Activated CD4-positive, alpha-beta T cell treated with anti-CD3 and anti-CD28 coated beads for 36 hours (primary cell): ENCODE data around the gene FAM83B. TPM values are rescaled to one million over a fixed set of nuclear protein-coding genes. Genes with fewer than 3 reads are reported as not detected.

Source experiments
- ATAC-seq: fragments of 200-7000 bp; cut with Tn5 transposase; one replicate; pipeline ENCODE4 v1.10.0; 2021; ENCODE audit warnings: mild to moderate bottlenecking, moderate library complexity
- CTCF ChIA-PET: fragments of 350-600 bp; sonication (Branson Sonifier 250); formaldehyde crosslinking; loops from one replicate; lab custom pipeline; 2021; ENCODE audit warnings: antibody characterized with exemption; lab: Charles Lee
- POLR2A ChIA-PET: fragments of 350-600 bp; sonication (Branson Sonifier 250); formaldehyde crosslinking; loops from one replicate; lab custom pipeline; 2021; ENCODE audit warnings: antibody characterized with exemption, inconsistent platforms; lab: Charles Lee
- DNase-seq: peaks from one replicate; pipeline ENCODE4 v3.0.0-alpha.2; 2020
- H3K27ac Mint-ChIP-seq: one replicate; pipeline ENCODE4 v1.8.0; 2021; ENCODE audit warnings: mixed read lengths
- H3K27me3 Mint-ChIP-seq: one replicate; pipeline ENCODE4 v1.8.0; 2021; ENCODE audit warnings: mixed read lengths
- H3K36me3 Mint-ChIP-seq: one replicate; pipeline ENCODE4 v1.8.0; 2021; ENCODE audit warnings: low read depth, mixed read lengths
- H3K4me1 Mint-ChIP-seq: one replicate; pipeline ENCODE4 v1.8.0; 2021; ENCODE audit warnings: mixed read lengths
- H3K4me3 Mint-ChIP-seq: one replicate; pipeline ENCODE4 v1.8.0; 2021; ENCODE audit warnings: mild to moderate bottlenecking, moderate library complexity, mixed read lengths
- H3K9me3 Mint-ChIP-seq: one replicate; pipeline ENCODE4 v1.8.0; 2021; ENCODE audit warnings: low read depth, mixed read lengths
- intact Hi-C, 2 experiments: fragments of 100-400 bp; cut with DNase I in 1 of 2; cut with micrococcal nuclease in 1 of 2; formaldehyde crosslinking; loops; one replicate each; pipeline versions ENCODE4 v1.14.2 to v1.15.1; 2022 to 2024; cut with DNase I, micrococcal nuclease
- total RNA-seq, 2 experiments: library from RNA; stranded (reverse); gene quantifications; one replicate each; pipeline ENCODE4 v1.2.3, GENCODE V29; 2021

FAM83B gene
- total RNA-seq, 2 experiments from 2014 or later, result not detected

DNA sequence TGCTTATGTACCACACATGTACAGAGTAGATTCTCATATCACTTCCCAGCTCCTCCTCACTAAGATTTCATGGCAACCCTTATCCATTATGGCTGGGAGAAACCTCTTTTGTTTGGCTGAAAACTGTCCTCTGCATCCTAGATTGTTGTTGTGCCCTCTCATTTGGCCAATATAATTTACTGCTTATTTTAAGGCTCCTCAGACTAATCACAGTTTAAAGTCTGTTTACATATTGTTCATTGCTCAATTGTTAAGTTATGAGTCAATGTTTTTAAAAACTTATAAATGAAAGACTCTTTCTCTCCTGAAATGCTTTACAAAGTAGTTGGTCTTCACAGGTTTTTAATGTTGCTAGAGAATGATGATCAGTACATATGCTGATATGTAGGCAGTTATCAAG lies 57.3 kb downstream of the FAM83B start:
- no peaks in the 10 kb centered on the region for H3K36me3 Mint-ChIP-seq
- ChIA-PET POLR2A (no interaction called here), CTCF (no interaction called here)
- intact Hi-C loops, result no loop called here
- H3K9me3 Mint-ChIP-seq, result peaks cover 2% of the 10 kb centered on the region
- H3K4me3 Mint-ChIP-seq, result no peak overlapping the region
- ATAC-seq, result no peak
- no peaks in the 10 kb centered on the region for H3K27me3 Mint-ChIP-seq
- no peak overlapping the region for H3K27ac Mint-ChIP-seq
- DNase-seq, result no peak
- no peaks in the 10 kb centered on the region for H3K4me1 Mint-ChIP-seq

DNA sequence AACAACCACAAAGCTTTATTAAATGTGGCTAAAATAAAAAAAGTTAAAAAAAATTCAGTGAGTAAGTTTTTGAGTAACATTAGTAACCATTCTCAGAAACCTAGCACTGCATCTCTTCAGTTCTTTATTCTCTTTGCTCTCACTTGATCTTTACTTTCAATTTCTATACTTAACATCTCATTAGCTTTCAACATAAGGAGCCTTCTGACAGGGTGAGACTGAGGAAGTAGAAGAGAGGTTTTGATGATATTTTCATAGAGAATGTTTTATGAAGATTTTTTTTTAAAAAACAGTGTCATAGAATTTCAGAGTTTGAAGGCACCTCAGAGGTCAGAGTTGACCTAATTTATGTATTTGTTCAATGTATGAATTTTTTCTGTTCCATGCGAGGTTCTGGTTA lies 60.8 kb downstream of the FAM83B start:
- H3K9me3 Mint-ChIP-seq, result peaks cover 5% of the 10 kb centered on the region
- DNase-seq (no peak), ATAC-seq (no peak)
- no peaks in the 10 kb centered on the region for H3K4me1 Mint-ChIP-seq
- no peaks in the 10 kb centered on the region for H3K36me3 Mint-ChIP-seq
- intact Hi-C loops, result no loop called here
- CTCF ChIA-PET, result interaction anchor here (0.6 kb wide), 1 partner anchor 169 kb away, joined by 3 read pairs; no protein-coding TSS in a partner anchor
- H3K4me3 Mint-ChIP-seq, result no peak overlapping the region
- H3K27ac Mint-ChIP-seq, result no peak overlapping the region
- no peaks in the 10 kb centered on the region for H3K27me3 Mint-ChIP-seq
- POLR2A ChIA-PET, result no interaction called here

DNA sequence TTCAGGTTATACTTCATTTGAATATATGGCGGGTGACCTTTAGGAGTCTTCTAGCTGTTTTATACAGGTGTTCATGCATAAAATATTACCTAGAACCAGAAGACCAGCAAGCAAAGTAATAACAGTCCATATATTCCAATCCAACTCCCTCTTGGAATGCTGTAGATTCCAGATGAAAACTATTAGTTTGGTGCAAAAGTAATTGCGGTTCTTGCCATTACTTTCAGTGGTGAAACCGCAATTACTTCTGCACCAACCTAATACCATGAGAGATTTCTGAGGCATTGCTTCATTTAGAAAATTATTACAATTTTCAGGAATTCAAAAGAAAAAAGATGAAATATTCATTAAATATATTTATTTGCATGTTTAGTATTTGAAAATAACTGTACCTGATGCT lies 62.6 kb downstream of the FAM83B start:
- H3K4me1 Mint-ChIP-seq, result no peaks in the 10 kb centered on the region
- H3K4me3 Mint-ChIP-seq, result no peak overlapping the region
- ChIA-PET CTCF (no interaction called here), POLR2A (no interaction called here)
- H3K27ac Mint-ChIP-seq, result no peak overlapping the region
- no peak for DNase-seq
- H3K27me3 Mint-ChIP-seq, result no peaks in the 10 kb centered on the region
- intact Hi-C loops, result no loop called here
- H3K36me3 Mint-ChIP-seq, result no peaks in the 10 kb centered on the region
- no peak for ATAC-seq
- H3K9me3 Mint-ChIP-seq, result peaks cover 5% of the 10 kb centered on the region

DNA sequence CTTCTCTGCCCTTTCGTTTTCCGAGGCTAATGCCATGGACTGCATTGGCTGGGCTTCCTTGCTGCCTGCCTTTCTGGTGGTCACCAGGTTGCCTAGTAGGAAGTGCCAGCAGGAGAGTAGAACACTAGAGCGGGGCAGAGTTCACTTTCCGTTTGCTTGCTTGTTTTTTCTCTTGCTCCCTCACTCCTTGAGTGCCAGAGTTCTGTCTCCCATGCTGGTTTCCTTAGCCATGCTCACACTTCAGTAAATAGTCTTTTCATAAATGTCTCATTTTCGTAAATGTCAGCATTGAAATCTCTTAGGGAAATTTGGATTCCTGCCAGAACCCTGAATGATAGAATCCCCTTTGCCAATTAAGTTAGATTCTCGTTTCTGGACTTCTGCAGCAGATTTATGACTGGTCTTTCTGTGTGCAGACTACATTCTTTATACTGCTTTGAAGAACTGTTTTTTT lies 63.9 kb downstream of the FAM83B start:
- no peak overlapping the region for H3K4me3 Mint-ChIP-seq
- intact Hi-C loops, result no loop called here
- no peak overlapping the region for H3K27ac Mint-ChIP-seq
- no peaks in the 10 kb centered on the region for H3K27me3 Mint-ChIP-seq
- ChIA-PET POLR2A (no interaction called here), CTCF (no interaction called here)
- H3K4me1 Mint-ChIP-seq, result no peaks in the 10 kb centered on the region
- DNase-seq (no peak), ATAC-seq (no peak)
- H3K9me3 Mint-ChIP-seq, result peaks cover 5% of the 10 kb centered on the region
- H3K36me3 Mint-ChIP-seq, result no peaks in the 10 kb centered on the region

DNA sequence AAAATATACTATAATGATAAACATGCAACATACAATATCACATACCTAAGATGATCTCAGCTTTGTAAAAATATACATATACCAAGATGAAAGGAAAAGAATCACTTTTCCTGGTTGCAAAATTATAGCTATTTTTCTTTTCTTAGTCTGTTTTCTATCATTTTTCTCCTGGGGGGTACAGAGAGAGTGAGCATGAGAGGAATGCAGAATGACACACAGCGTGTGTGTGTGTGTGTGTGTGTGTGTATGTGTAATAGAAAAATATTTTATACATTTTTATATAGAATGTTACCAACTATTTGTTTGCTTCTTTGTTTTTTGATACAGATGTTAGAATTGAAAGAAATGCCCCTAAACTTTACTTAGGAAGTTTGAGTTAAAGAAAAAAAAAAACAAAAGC lies 64.3 kb downstream of the FAM83B start:
- H3K36me3 Mint-ChIP-seq, result no peaks in the 10 kb centered on the region
- intact Hi-C loops, result no loop called here
- DNase-seq (no peak), ATAC-seq (no peak)
- H3K27me3 Mint-ChIP-seq, result no peaks in the 10 kb centered on the region
- CTCF ChIA-PET, result interaction anchor here (0.7 kb wide), 1 partner anchor 1227 kb away, joined by 3 read pairs; no protein-coding TSS in a partner anchor
- no peaks in the 10 kb centered on the region for H3K4me1 Mint-ChIP-seq
- peaks cover 5% of the 10 kb centered on the region for H3K9me3 Mint-ChIP-seq
- H3K4me3 Mint-ChIP-seq, result no peak overlapping the region
- POLR2A ChIA-PET, result no interaction called here
- no peak overlapping the region for H3K27ac Mint-ChIP-seq

DNA sequence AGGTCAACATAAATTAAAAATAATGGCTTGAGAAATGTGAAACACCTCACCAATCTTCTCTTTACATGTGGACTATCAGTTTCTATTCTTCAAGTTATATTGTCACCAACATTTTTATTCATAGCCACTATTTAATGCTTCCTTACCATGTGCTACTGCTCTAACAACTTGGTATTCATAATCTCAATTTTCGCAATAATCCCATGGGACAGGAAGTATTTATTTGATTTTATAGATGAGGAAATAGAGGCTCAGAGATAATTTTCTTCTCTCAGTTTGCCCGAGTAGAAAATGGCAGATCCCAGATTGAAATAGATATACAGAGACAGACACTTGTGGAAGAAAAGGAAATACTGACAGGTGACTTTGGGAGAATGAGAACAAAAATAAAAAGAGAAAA lies 66.6 kb downstream of the FAM83B start:
- Mint-ChIP-seq H3K27me3 (no peaks in the 10 kb centered on the region), H3K9me3 (peaks cover 5% of the 10 kb centered on the region), H3K27ac (no peak overlapping the region), H3K36me3 (no peaks in the 10 kb centered on the region), H3K4me3 (no peak overlapping the region), H3K4me1 (no peaks in the 10 kb centered on the region)
- no peak for ATAC-seq
- CTCF ChIA-PET, result no interaction called here
- intact Hi-C loops, result no loop called here
- POLR2A ChIA-PET, result no interaction called here
- DNase-seq, result no peak

DNA sequence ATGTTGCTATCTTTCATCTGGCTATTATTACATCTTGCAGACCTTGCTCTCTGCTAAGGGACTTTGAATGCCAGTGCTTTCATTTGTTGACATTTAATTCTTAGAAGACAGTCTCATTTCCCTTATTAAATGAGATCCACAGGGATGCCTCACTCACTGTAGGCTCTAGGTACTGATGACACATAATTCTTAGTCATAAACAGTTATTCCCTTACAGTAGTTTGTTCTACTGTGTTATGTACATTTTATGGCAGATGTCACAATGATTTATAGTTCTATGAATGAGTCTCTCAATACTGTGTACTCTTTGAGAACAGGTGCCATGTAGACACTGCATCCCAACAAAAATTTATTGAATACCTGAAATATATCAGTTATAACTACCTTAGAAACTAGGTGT lies 70.3 kb downstream of the FAM83B start:
- CTCF ChIA-PET, result interaction anchor here (1.1 kb wide), 1 partner anchor 9 kb away, joined by 3 read pairs; no protein-coding TSS in a partner anchor
- Mint-ChIP-seq H3K27me3 (no peaks in the 10 kb centered on the region), H3K36me3 (no peaks in the 10 kb centered on the region), H3K4me1 (no peaks in the 10 kb centered on the region), H3K9me3 (peaks cover 2% of the 10 kb centered on the region), H3K27ac (no peak overlapping the region), H3K4me3 (no peak overlapping the region)
- POLR2A ChIA-PET, result no interaction called here
- DNase-seq (no peak), ATAC-seq (no peak)
- intact Hi-C loops, result no loop called here

DNA sequence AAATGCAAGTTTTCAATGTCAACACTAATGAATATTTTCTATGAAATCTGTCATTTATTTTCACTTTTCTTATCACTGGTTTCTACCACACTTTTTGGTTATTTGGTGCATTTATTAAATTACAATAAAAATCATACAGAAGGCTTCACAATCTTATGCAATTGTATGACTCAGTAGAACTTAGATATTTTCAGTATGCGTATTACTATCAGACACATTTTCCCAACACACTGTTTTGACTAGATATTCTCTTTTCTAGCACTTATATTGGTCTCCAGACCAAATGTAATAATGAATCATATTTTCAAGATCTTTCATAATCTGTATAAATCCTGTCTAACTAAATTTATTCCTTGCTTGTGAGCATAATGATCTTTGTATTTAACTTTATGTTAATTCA lies 74.1 kb downstream of the FAM83B start:
- no peak for DNase-seq
- ChIA-PET CTCF (no interaction called here), POLR2A (no interaction called here)
- intact Hi-C loops, result no loop called here
- Mint-ChIP-seq H3K9me3 (no peaks in the 10 kb centered on the region), H3K4me3 (no peak overlapping the region), H3K27me3 (no peaks in the 10 kb centered on the region), H3K4me1 (no peaks in the 10 kb centered on the region), H3K36me3 (no peaks in the 10 kb centered on the region), H3K27ac (no peak overlapping the region)
- no peak for ATAC-seq

DNA sequence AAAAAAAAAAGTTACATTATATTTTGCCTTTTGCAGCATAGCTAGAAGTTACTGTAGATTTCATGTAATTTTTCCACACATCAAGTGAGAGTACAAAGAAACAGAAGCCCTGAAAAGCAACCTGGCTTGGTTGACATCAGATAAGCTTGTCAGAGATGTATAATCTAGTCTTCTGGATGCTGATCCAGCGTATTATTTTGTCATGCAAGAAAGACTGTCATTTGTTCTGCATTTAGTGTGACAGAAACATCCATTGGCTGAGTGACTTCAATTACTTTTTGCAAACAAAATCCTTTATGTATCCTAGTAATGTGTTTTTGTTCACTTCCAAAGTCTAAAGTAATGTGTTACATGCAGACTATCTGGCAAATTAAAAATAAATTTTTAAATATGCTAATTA lies 75.3 kb downstream of the FAM83B start:
- Mint-ChIP-seq H3K27ac (no peak overlapping the region), H3K4me3 (no peak overlapping the region), H3K36me3 (no peaks in the 10 kb centered on the region), H3K4me1 (no peaks in the 10 kb centered on the region), H3K27me3 (no peaks in the 10 kb centered on the region), H3K9me3 (no peaks in the 10 kb centered on the region)
- intact Hi-C loops, result no loop called here
- ATAC-seq (no peak), DNase-seq (no peak)
- CTCF ChIA-PET, result no interaction called here
- POLR2A ChIA-PET, result no interaction called here

DNA sequence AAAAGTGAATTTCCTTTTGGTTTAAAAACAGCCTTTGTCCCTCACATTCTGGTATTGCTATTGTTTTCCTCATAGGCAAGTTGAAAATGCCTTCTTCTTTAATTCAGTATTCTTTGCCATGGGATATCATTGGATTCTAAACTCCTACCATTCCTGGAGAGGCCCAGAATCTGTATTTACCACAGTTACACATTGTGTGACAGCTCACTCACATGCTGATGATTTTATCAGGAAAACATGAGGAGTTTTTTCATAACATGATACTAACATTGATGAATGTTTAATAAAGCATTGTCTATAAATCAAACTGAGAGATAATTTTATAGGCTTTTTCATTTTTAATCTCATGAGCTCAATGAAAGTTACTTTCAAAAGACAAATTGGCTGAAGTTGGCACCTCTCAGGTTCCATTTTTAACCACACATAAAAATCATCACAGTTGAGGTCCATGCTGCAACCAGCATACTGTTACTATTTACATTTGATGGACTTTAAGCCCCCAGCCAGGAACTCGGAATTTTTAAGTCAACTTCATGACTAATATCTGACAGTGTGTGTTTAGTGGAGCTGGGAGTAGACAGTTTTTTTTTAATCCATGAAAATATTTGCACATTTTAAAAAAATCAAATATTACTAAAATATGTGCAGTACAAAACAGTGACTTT lies 82.8 kb downstream of the FAM83B start:
- no peaks in the 10 kb centered on the region for H3K27me3 Mint-ChIP-seq
- ATAC-seq (no peak), DNase-seq (no peak)
- no peaks in the 10 kb centered on the region for H3K4me1 Mint-ChIP-seq
- intact Hi-C loops, result no loop called here
- CTCF ChIA-PET, result no interaction called here
- no peak overlapping the region for H3K27ac Mint-ChIP-seq
- peaks cover 21% of the 10 kb centered on the region for H3K9me3 Mint-ChIP-seq
- POLR2A ChIA-PET, result no interaction called here
- no peak overlapping the region for H3K4me3 Mint-ChIP-seq
- no peaks in the 10 kb centered on the region for H3K36me3 Mint-ChIP-seq

DNA sequence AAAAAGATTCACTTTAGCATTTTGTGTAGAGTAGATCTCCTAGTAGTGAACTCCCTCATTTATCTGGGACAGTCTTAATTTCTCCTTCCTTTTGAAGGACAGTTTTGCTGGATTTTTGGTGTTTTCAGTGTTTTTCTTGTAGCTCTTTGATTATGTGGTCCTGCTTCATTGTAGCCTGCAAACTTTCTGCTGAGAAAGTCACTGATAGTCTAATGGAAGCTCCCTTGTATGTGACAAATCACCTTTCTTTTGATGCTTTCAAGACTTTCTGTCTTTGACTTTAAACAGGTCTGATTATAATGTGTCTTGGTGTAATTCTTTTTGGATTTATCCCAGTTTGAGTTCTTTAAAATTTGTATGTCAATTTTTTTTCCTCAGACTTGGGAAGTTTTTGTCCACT lies 86.1 kb downstream of the FAM83B start:
- CTCF ChIA-PET, result no interaction called here
- no peak overlapping the region for H3K27ac Mint-ChIP-seq
- intact Hi-C loops, result no loop called here

DNA sequence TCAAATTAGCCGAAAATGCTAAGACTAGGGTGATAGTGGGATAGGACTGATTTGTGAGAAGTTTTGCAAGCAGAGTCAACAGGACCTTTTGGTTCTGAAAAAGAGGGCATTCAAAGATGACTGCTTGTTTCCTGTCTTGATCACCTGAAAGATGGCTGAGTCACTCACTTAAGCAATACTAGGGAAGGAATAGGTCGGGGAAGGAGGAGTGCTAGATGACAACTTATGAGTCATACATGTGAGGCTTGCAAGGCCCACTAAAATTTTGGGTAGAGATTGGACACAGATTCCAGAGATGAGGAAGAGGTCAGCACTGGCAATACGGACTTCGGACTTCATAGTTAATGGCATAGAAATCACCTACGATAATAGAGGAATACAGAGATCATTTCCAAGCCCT lies 89.2 kb downstream of the FAM83B start:
- peaks cover 19% of the 10 kb centered on the region for H3K9me3 Mint-ChIP-seq
- POLR2A ChIA-PET, result no interaction called here

More for the DNA sequence above, 86.1 kb downstream of the FAM83B start:
- no peaks in the 10 kb centered on the region for H3K36me3 Mint-ChIP-seq
- no peaks in the 10 kb centered on the region for H3K4me1 Mint-ChIP-seq
- H3K9me3 Mint-ChIP-seq, result peaks cover 21% of the 10 kb centered on the region
- POLR2A ChIA-PET, result no interaction called here
- ATAC-seq (no peak), DNase-seq (no peak)
- H3K4me3 Mint-ChIP-seq, result no peak overlapping the region
- H3K27me3 Mint-ChIP-seq, result no peaks in the 10 kb centered on the region

More for the DNA sequence above, 89.2 kb downstream of the FAM83B start:
- H3K4me1 Mint-ChIP-seq, result no peaks in the 10 kb centered on the region
- no peaks in the 10 kb centered on the region for H3K27me3 Mint-ChIP-seq
- H3K4me3 Mint-ChIP-seq, result no peak overlapping the region
- no peaks in the 10 kb centered on the region for H3K36me3 Mint-ChIP-seq
- H3K27ac Mint-ChIP-seq, result no peak overlapping the region
- CTCF ChIA-PET, result interaction anchor here (0.6 kb wide), 1 partner anchor 715 kb away, joined by 3 read pairs; no protein-coding TSS in a partner anchor
- DNase-seq (no peak), ATAC-seq (no peak)
- intact Hi-C loops, result no loop called here
